ENCODE results near the gene TTC31. TPM values are rescaled to one million over a fixed set of nuclear protein-coding genes. Genes with fewer than 3 reads are reported as not detected.

The TTC31 gene
- total RNA-seq, 1 donor from 2014 or later, result 7.1 TPM

Other genes with a start within 250 kb of the TTC31 start
- 0.30 and 0.32 TPM in 2 replicates for gene SLC4A5, start 139.7 kb upstream of the TTC31 start, total RNA-seq
- 113 and 127 TPM in 2 replicates for gene DCTN1, start 102.8 kb upstream of the TTC31 start, total RNA-seq
- gene C2orf81, start 61.5 kb upstream of the TTC31 start, total RNA-seq, result 0.46 and 0.65 TPM in 2 replicates
- gene WDR54, start 61.4 kb upstream of the TTC31 start, total RNA-seq, result 47.9 and 65.3 TPM in 2 replicates
- 7.1 and 10.3 TPM in 2 replicates for gene RTKN, start 41.1 kb upstream of the TTC31 start, total RNA-seq
- gene INO80B, start 28.0 kb upstream of the TTC31 start, total RNA-seq, result 11.7 and 23.1 TPM in 2 replicates
- 30.4 and 30.5 TPM in 2 replicates for gene WBP1, start 24.6 kb upstream of the TTC31 start, total RNA-seq
- 72.8 and 91.3 TPM in 2 replicates for gene MOGS, start 17.7 kb upstream of the TTC31 start, total RNA-seq
- 47.7 and 52.4 TPM in 2 replicates for gene MRPL53, start 10.4 kb upstream of the TTC31 start, total RNA-seq
- 13.6 and 22.9 TPM in 2 replicates for gene CCDC142, start 83 bp upstream of the TTC31 start, total RNA-seq
- gene LBX2, start 16.5 kb downstream of the TTC31 start, total RNA-seq, result 1.6 and 1.7 TPM in 2 replicates
- 14.3 and 17.2 TPM in 2 replicates for gene PCGF1, start 24.6 kb downstream of the TTC31 start, total RNA-seq
- not detected in 2 replicates for gene TLX2, start 31.4 kb downstream of the TTC31 start, total RNA-seq
- not detected in 2 replicates for gene DQX1, start 43.1 kb downstream of the TTC31 start, total RNA-seq
- 84.8 and 116 TPM in 2 replicates for gene AUP1, start 46.6 kb downstream of the TTC31 start, total RNA-seq
- gene HTRA2, start 46.9 kb downstream of the TTC31 start, total RNA-seq, result 40.7 and 63.3 TPM in 2 replicates
- 2.9 and 4.4 TPM in 2 replicates for gene LOXL3, start 70.9 kb downstream of the TTC31 start, total RNA-seq
- gene DOK1, start 71.6 kb downstream of the TTC31 start, total RNA-seq, result 15.9 and 21.6 TPM in 2 replicates
- not detected in 2 replicates for gene M1AP, start 165.2 kb downstream of the TTC31 start, total RNA-seq
- gene SEMA4F, start 171.2 kb downstream of the TTC31 start, total RNA-seq, result 4.2 and 4.7 TPM in 2 replicates